ENCODE results near the gene DUSP9.
"Not testable (repeated sequence)": the region's sequence is repeated elsewhere in the genome, so short reads cannot be mapped to it uniquely, and the experiment has no call there.

Gene DUSP9

DNA sequence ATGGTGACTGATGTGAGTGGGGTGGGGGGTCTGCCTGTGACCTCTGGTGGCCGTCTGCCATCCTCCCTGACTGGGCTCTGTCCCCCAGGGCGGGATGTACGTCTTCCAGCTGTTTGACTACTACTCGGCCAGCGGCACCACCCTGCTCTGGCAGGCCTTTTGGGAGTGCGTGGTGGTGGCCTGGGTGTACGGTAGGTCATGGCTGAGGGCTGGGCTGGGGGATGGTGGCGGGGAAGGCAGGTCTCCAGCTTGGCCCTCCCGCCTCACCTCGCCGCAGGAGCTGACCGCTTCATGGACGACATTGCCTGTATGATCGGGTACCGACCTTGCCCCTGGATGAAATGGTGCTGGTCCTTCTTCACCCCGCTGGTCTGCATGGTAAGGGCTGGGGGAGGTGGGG, 47.3 kb downstream of the DUSP9 start:
- DNase-seq, result not testable (repeated sequence)

DNA sequence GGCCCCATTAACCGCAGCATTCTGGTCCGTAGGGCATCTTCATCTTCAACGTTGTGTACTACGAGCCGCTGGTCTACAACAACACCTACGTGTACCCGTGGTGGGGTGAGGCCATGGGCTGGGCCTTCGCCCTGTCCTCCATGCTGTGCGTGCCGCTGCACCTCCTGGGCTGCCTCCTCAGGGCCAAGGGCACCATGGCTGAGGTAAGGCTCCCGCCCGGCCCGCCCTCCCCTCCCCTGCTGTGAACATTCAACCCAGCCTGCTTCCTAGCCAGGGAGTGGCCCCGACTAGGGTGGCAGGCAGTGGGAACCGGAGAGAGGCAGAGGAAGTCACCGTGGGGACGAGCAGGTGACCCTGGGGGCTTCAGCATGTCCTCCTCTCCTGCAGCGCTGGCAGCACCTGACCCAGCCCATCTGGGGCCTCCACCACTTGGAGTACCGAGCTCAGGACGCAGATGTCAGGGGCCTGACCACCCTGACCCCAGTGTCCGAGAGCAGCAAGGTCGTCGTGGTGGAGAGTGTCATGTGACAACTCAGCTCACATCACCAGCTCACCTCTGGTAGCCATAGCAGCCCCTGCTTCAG, 47.8 kb downstream of the DUSP9 start:
- no peak for DNase-seq

DNA sequence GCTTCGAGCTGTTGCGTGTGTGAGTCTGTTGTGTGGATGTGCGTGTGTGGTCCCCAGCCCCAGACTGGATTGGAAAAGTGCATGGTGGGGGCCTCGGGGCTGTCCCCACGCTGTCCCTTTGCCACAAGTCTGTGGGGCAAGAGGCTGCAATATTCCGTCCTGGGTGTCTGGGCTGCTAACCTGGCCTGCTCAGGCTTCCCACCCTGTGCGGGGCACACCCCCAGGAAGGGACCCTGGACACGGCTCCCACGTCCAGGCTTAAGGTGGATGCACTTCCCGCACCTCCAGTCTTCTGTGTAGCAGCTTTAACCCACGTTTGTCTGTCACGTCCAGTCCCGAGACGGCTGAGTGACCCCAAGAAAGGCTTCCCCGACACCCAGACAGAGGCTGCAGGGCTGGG, 49.1 kb downstream of the DUSP9 start:
- no peak for DNase-seq

DNA sequence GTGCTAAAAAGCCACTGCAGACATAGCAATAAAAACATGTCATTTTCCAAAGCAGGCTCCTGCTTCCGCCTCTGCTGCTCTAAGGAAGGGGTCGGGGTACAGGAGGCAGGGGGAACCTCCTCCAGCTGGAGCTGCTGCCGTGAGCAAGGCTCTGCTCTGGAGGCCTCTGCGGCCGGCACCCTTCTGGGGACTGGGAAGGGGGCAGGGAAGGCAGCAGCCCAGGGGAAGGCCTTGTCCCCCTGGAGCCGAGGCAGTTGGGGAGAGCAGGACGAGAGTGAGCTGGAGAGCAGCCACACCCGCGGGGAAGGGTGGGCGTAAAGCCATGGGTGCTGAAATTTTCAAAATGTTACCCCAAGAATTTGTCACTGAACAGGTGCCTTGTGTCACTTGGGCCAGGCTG, 49.5 kb downstream of the DUSP9 start:
- DNase-seq, result not testable (repeated sequence)

DNA sequence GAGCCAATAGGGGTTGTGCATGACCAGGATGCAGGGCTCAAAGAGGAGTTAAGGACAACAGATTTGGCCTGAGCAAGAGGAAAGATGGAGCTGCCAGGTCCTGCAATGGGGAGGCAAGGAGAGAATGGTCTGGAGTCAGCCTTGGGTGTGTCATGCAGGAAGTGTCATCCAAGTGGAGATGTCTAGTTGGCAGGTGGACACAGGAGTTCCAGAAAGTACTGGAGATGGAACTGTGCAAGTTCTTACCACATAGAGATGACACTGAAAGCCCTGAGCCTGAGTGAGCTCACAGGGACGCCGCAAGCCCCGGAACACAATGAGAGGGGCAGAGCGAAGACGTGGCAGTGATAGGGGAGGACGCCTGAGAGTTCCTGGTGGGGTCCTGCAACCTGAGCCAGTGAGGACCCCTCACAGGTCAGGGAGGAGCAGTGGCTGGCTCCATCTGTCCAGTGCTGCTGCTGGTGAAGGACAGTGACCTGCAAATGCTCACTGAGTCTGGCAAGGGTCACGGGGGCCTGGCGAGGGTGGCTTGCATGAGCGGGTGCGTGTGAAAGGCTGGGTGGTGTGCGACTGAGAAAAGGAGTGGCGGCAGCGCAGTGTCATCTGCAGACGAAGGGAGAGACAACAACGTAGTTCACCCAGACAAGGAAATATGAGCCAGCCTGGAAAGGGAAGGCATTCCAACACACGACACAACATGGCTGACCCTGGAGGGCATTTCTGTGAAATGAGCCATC, 50.2 kb downstream of the DUSP9 start:
- not testable (repeated sequence) for DNase-seq

DNA sequence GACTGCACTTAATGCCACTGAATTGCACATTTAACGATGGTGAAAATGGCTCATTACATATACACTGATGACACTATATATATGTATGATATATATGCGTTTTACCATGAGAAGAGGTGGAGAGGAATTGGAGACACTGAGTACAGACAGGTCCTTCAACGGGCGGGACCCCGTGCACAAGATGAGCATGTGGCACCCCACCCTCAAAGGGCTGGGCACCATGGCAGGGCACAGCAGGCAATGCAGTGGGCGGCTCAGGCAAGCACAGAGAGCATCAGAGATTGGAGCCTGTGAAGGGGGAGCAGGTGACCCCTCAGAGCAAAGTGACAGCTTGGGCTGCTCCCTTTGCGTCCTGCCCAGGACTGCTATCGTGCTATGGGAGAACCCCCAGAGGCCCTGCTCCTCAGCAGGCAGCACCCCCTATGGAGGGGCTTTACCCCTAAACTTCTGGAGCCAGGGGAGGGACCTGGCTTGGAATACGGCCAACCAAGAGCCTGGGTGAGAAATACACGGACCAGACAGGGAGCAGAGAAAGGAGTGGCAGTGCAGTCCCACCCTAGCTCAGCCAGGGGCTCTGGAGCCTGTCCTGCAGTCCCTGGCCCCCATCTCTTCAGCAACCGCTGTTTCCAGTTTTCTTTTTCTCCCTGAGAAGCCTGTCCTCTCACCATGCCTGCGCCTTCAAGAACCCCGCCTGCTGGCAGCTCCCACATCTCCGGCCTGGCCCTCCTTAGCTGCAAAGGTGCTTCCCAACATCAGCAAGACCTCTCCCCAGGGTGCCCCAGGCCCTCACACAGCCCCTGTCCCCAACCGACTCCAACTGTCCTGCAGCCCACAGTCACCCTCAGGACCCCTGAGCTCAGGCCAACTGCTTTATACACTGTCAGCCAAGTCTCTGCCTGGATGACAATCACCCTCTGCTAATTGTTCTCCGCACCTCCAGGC, 51.2 kb downstream of the DUSP9 start:
- DNase-seq, result no peak

DNA sequence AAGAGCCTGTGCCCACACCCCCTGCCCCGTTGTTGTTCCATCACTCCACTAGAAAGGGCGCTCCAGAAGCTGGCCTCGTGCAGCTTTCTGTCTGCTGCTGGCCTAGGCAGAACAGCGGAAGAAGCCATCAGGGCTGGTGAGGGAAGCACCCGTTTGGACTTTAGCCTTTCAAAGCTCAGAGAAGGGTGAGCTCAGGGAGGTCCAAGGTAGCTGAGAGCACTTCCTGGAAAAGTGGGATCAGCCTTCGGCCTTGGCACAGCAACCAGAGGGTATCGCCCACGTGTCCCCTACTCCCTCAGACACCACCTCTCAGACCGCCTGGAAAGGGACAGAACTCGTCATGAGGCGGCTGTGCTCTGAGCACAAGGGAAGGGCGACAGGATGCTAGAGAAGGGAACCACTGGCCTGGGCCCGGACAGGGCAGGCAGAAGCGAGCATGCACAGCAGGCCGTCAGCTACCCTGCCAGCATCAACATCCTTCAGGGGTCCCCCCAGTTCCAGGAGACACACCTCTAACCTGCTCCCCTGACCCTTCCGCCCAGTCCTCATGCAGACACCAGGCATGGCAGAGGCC, 52.3 kb downstream of the DUSP9 start:
- not testable (repeated sequence) for DNase-seq

DNA sequence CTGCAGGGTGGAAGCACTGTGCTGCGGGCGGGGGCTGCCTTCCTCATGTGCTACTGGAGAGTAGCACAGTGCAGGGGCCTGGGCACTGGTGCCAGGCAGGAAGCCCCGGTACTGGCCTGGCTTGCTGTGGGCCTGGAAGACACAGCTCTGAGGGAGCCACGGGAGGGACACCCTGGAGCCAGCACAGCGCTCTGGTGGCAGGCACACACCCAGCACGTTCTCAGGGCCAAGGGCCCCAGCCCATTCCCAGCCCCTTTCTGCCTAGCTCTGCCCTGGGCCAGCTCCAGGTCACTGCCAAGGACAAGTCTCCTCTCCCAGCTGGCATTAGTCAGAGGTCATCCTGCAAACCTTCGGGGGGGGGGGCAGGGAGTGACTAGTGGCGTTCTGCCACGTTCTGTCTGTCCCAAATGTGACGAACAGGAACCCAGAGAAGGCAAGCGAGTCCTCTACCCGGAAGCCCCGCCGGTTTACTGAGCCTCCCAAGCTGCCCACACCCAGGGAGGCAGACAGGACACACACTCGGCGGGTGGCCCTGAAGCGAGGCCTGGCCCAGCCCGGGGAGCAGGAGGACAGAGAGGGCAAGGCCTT, 52.9 kb downstream of the DUSP9 start:
- not testable (repeated sequence) for DNase-seq

DNA sequence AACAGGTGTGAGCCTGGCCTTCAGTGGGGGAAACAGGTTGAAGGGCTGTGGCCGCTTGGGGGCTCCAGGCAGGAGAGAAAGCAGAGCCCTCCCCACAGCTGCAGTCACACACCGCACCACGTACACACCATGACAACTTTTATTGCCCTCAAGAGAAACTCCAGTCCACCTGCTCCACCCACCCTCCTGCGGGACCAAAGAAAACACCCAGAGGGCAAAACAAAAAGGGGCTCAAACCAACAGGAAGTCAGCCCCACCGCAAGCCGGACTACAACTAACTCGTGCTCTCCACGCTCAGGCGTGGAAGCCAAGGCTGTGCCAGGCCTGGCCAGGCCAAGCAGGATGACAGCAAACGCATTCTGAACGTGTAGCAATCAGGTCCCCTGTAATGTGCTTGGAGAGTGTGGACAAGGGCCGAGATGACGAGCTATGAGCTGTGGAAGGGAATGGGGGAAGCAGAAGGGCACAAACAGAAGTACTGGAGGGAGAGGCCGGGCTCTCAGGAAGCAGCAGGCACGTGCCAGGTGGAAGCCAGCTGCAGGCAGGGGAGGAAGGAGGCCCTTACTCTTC, 53.5 kb downstream of the DUSP9 start:
- DNase-seq, result no peak

All from activated CD4-positive, alpha-beta T cell treated with anti-CD3 and anti-CD28 coated beads, Interleukin-10, Interleukin-2, amounts not matched to agents 100 ng/mL and 50 ng/mL, durations not matched to agents 16 hours and 8 hours (primary cell).